CD4-positive, alpha-beta T cell treated with Interferon alpha-2 for 1 hour (primary cell): Measurements from ENCODE around the gene PHF2.

Experiments used
- DNase-seq, 2 donors: peaks; one replicate each; pipeline ENCODE4 v3.0.0-alpha.2; 2020 to 2022

Gene PHF2

DNA sequence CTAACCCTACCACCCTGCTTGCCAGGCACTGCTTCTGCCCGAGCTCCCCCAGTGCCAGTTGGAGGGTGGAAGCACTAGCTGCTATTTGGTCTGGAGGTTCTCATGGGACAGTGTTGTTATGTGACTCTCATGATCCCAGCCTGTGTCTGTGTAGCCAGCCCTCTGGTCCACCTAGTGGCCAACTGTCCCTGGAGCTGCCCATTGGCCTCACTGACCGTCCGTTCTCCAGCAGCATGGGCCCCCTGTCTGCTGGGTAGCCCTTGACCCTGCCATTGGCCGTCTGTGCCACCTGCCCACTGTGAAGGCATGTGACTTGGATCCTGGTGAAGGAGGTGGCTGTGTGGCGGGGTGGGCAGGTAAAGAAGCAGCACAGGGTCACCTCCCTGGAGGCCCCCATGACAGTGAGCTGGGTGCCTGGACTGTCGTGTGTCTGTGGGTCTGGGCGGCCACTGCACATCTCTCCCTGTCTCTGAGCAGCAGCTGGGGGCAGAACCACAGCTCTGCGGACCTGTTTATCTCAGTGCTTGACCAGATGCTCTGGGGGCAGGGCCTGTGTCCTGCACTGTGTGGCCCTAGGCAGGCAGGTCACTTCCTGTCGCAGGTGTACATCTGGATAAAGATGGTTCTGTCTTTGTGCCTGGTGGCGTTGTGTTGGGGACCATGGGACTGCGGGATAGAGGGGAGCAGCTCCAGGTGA is 11.4 kb downstream of the PHF2 start:
- DNase-seq = no peak

DNA sequence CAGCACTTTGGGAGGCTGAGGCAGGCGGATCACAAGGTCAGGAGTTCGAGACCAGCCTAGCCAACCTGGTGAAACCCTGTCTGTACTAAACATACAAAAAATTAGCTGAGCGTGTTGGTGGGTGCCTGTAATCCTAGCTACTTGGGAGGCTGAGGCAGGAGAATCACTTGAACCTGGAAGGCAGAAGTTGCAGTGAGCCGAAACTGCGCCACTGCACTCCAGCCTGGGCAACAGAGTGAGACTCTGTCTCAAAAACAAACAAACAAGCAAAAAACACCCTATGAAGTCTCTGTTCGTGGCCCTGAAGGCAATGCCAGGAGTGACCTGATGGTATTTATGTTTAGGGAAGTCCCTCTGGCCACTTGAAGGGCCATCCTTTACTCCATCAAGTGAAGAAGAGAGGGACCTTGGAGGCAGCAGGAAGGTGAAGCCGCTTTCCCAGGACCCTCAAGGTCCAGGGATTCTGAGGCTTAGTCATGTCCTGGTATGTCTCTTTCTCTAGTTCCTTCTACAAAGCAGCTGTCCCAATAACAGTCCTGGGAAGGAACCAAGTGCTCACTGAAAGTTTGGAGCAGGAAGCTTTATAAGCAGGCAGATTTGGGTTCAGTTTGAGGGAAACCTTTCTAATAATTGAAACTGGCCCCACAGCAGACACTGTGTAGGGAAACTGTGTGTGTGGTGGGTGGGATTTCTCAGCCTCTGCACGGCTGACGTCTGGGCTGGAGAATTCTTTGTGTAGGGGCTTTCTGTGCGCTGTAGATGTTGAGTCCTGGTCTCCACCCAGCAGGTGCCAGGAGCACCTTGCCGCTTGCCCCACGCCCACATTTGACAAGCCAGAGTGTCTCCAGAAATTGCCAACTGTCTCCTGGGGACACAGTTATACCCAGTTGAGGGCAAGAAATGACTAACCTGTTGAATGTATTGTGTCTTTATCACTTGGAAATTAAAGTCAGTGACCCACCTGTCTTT is 12.5 kb downstream of the PHF2 start:
- no peak for DNase-seq

DNA sequence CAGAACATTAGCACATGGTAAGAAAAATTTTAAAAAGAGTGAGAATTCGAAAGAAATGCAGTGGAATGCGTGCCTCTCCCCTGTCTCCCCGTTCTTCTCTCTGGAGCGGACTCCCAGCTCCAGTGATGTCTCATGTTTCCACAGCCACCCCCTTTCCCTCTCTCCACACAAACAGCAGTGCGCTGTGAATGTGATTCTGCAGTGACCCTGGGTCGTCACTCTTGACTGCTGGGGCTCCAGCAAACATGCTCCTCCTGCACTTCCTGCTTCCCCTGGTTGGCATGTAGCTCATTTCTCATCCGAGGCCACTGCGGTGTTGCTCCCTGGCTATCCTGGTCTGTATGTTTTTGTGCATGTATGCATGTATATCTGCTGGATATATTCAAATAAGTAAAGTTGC is 13.3 kb downstream of the PHF2 start:
- DNase-seq = no peak

DNA sequence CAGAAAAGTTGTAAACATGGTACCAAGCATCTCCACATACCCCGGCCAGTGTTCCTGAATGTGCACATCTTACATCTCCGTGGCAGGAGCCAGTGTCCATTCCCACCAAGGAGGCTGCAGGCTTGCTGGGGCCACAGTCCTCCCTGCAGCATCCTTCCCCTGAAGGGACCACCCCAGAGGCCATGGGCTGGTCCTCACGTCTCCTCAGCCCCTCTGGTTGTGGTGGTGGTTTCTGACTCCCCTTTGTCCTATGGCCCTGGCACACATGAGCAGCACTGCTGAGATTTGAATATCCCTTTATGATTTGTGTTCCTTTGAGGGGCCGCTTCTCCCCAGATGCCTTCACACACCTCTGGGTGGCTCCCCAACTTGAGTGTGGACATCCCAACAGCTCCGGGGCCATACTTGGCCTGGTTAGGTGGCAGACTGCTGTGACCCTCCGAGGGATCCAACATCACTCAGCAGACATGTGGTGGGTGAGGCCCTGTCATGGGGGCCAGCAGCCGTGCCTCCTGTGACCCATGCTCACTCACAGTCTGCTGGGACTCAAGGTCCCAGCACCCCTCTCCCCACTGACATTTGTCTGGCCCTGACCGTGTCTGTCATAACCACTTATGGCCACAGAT is 14.3 kb downstream of the PHF2 start:
- DNase-seq = no peak

DNA sequence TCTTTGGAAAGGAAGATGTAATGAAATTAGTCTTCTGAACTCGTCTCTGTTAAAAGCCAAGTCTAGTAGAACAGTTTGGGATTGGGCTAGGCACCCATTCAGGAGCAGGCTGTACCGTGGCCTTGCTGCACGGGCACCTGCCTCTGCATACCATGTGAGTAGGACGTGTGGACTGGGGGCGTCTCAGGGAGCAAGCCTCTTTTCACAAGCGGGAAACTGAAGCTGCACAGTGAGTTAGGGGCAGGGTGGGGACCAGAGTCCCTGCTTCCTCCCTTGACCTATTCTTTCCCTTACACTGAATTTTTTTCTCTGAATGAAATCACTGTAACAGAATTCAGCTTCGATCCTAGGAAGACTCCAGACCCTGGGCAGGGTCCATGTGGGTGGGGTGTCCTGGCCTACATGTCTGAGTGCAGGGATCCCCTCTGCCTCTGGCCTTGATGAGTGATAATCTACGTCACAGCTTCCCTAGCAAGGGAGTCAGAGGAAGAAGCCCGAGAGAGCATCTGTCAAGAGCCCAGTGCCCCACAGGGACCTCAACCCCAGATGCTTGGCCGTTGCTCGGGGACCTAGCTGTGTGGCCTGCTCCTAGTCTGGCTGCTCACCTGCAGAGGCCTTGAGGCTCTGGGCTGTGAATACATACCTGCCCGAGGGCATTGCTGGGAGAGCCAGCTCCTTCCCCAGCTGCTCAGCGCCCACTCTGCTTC is 15.1 kb downstream of the PHF2 start:
- DNase-seq = no peak

DNA sequence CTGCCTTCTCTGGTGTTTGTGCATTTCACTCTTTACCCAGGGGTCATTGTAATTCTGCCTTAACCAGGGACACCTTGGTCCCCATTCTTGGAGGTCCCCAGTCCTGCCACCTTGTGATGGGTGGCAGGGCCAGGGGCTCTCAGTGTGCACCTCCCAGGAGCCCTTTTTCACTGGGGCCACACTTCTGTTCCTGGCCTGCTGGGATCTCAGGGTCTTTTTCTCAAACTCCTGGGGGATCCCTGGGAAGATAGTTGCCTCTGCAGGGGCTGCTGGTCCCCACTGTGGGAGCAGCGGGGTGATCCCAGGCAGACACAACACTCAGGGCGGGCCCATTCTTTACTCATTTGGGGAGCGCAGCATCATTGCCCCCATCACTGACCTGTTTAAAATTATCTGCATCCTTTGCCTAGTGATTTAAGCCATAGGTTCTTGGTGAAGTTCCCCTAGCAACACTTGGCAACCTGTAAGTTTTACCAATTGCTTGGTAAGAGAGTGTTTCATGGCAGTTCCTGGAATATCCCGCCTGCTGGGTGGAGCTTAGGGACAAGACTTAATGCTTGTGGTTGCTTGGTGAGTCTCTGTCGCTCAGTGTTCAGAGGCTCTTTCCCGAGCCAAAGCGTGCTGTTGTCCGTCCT is 15.7 kb downstream of the PHF2 start:
- no peak for DNase-seq

DNA sequence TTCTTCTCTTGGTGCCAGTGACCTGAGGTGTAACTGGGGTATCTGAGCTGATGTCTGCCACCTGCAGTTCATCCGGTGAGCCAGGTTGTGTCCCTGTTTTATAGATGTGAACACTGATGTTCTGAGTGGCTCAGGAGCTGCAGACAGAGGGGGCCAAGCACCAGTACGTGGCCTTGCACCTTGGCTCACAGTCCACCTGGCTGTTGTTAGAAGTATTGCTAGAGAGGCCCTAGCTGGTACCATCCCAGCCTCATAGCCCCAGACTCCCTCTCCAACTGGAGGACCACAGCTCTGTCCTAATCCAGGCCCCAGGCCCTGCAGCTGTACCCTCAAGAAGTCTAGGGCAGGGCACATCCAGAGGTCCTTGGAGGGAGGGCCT is 16.2 kb downstream of the PHF2 start:
- DNase-seq = no peak

DNA sequence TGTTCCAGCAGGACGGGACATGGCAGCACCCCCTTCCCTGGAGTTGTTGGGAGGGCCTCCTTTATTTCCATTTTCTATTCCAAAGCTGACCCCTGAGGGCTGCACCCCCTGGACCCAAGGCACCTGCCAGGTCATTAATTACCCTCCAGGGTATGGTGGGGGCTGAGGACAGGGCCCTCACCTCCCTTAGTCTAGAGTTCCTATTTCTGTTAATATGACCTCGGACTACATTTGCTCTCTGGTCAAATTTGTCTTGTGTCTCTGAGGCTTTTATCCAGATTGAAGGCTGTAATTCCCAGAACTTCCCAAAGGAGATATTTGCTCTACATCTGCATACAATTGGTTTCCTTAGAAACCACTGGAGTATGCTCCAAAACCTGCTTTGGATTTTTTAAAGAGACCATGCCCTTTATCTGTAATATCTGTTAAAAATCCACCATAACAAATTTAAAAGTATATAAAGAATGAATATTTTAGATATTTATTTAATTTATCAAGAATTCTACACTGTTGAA is 16.8 kb downstream of the PHF2 start:
- DNase-seq = no peak

DNA sequence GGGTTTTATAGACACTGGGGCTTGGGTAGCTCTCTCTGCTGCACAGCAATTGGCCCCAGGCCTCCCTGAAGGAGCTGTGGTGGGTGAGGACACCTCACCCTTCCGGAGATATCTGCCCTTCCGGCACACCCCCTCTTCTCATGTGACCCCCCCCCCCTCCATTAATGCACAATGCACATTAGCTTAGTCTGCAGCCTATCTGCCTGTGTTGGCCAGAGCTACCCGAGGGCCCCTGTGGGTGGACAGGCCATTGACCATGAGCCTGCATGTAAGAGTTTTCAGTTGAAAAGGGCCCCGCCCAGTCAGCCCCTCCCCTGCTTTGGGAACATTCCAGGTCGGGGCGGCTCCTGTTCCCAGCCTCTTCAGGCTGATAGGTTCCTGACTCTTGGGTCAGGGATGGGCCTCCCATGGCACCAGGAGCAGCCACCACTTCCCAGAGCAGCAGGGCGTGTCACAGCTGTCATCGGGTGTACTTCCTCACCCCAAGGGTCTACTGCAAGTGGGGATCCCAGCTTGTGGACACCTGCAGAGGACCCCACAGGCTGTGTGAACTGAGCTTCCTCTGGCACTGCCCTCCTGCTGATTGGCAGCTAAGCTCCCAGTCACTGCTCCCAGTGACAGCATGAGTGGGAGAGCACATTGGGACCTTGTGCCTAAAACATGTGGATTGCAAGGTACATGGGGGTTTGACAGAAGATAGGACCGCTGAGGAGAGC is 17.8 kb downstream of the PHF2 start:
- DNase-seq = no peak

DNA sequence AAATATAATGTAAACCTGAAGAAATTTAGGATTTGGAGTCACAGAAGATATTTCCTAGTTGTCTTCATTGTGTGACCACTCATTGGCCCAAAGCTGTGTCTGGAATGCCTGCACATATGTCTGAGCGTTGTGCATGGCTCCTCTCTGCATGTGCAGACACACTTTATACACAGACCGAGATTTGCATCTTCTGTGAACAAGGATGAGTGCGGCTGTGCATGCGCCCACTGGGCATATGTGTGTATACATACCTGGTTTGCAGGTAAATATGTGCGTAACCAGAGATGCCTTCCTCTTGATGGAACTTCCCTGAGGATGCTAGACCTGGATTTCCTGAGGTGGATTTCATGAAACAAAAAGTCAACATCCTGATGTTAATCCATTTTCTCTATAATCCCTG is 19.1 kb downstream of the PHF2 start:
- DNase-seq = no peak

DNA sequence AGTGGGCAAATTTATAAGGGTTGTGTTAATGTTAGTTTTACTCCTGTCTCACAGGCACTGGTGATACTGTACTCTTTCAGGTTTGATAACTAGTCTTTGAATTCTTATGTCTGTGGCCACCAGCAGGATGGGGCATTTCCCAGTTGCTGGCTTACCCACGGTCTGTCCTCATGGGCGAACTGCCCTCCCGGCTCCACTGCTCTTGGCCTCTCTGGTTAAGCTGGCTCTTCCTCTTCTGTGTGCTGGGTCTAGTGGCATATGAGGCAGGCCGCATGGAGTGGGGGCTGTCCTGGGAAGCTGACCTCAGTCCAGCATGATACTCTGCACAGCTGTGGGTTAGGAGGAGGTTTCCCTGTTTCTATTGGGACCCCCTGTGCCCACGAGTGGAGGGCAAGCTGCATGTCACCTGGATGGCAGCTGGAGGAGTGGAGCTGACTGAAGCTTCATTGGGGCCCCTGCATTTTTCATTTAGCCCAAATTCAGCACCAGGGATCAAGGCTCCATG is 19.5 kb downstream of the PHF2 start:
- no peak for DNase-seq

DNA sequence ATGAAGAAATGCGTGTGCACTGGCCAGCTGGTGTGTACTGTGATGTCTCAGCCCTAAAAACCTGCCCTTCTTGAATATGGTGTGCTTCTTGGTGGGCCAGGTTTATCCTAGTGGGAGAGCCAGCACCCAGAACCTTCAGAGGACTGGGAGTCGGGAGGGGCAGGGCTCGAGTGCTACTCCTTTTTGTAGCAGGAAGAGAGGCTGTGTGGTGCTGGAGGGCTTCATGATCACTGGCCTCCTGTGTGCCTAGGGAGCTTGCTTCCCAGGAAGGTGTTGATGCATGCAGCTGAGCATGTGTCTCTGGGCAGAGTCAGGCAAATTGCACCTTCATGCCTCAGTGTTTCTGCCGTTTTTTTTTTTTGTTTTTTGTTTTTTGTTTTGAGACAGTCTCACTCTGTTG is 20.0 kb downstream of the PHF2 start:
- DNase-seq = no peak

DNA sequence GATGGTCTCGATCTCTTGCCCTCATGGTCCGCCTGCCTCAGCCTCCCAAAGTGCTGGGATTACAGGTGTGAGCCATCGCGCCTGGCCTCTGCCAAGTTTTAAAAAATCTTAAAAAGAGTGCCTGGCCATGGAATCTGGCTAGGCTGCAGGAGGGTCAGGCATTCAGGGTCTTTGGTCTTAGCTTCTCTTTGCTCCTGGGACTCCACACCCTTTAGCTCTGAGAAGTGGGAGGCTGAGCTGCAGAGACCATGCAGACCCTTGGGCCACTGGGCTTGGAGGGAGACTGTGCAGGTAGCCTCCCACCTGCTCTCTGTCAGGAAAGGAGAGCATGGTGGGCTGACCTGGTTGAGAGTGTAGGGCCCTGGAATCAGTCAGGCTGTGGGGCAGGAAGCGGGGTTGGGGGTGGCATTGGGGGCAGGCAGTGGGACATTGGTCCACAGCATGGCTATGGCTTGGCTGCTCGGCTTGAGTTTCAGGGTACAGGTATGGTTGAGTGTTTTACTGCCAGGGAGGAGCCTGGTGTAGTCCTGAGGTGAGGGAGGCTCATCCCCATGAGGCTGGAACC is 20.8 kb downstream of the PHF2 start:
- DNase-seq = no peak

DNA sequence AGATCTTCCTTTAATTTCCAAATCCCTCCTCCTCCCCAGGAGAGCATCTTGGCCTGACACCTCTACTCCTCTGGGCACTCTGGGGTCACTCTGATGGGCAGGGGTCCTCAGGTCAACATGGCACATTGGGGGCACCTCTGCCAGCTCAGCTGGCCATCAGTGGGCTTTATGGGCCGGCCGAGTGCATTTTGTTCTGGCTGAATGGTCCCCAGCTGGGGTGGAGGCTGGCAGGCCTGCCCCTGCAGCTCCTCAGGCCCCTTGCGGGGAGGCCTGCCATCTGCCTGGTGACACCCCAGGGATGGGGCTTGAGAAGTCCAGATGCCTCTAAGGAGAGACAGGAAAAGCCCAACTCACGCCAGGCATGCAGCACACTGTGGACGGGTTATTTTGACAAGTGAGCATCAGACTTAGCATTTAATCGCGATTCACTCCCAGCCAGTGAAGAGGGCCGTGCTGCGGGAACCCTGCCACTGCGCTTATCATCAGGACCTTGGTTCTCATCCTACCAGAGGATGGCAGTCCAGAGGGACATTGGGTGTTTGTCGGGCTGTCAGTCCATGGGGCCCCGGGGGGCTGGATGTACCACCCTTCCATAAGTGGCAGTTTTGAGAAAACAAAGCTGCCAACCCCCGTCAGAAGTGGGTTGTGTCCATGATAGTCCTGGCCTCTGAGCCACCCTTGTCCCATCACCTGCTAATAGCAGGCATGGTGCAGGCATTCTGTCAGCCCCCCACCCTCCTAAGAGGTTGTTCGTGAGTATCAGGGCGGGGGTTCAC is 21.7 kb downstream of the PHF2 start:
- DNase-seq = no peak

DNA sequence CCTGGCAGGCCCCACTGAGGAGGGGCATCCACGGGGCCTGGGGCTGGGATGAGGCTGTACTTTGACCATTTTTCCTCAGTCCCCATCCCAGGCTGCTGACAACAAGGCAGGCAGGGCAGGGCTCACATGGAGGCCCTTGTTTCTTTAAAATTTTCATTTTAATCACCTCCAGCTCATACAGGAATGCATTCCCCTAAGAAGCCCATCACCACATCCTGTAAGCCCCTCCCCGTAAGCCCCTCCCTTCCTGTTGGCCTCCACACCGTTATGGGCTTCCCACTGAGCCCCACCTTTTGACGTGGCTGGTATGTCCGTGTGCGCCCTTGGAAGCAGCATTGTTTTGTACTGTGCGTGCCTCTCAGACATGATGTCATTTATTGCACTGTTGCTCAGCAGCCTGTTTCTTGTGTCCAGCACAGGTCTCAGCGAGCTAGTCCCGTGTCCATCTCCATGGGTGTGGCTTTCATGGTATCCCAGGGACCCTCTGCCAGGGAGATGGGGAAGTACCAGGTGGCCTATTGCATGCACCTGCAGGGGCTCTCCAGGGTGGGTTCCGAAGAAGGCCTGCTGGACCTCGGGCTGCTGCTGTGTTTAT is 22.4 kb downstream of the PHF2 start:
- no peak for DNase-seq

DNA sequence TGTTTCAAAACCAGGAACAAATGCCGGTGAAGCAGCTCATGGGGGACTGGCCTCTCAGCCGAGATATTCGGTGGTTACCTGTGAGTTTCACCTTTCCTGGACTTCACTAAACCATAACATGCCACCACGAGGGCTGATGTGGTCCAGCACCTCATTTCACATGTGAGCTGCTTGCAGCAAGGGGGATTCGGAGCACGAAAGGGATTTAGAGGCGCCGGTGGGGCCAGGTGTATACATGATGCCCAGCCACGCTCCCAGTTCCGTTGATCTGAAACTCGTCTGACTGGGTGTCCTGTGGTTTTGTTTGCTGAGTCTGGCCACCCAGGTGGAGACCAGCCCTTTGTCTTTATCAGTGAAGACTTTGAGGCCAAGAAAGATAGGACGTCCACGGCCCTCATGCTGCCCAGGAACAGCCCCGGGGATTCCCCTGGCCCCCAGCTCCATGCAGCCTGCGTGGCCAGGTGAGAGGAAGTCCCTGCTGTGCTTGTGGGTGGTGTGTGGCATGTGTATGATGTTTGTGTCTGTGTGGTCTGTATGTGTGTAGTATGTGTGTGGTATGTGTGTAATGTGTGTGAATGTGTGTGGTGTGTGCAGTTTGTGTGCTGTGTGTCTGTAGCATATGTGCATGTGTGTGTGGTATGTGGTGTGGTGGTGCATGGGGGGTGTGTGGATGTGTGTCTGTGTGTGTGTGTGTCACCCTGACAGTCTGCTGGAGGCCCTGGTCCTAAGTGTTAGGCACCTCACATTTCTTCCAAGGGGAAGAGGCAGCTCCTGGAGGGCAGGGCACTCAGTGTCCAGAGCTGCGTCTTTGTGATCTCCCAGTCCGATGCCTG is 23.4 kb downstream of the PHF2 start:
- no peak for DNase-seq

DNA sequence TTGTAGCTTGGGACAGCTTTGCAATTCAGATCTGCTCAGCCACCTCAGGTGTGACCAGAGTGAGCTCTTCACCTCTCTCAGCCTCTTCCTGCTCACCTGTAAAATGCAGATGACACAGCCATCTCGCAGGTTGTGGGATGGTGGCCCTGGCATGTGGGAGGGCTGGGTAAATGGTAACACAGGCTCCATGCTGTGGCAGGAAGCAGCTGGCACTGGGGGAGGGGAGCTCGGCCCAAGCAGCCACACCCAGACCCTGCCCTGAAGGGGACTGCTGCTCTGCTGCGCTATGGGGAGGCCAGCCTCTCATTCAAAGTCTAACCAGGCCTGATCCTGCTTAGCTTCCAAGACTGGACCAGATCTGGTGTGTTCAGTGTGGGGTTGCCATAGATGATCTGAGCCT is 24.1 kb downstream of the PHF2 start:
- no peak for DNase-seq

DNA sequence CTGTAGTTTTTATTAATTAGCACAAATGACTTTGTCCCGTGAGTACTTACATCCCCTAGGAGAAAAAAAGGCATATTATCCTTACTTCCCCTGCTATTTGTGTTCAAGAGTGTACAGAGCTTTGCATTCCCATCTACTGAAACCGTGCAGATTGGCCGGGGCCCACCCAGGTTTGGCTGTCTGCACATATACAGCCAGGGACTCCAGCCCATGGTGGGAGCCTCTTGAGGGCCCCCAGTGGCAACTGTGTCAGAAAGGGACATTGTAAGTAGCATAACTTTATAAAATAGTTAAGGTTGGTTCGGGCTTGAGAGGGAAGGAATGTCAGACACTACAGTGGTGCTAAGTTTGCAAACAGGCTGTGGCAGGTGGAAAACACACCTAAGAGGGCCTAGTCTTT is 24.7 kb downstream of the PHF2 start:
- DNase-seq = no peak

DNA sequence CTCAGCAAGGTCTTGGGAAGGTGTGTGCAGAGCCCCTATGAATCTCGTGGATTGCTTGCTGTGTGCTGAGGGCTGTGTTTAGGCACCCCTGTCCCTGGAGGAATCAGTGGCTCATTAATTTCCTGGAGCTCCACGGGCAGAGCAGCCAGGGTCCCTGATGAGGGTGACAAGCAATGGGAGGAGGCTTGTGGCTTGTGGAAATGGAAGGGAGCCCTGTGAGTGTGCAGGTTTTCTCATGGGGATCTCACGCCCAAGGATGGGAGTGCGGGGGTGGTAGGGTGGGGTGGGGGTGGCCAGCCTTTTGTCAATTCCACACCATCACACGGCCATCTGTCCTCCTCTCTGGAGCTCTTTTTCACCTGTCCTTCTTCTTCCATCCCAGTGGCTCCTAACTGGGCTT is 25.3 kb downstream of the PHF2 start:
- DNase-seq = no peak
